Measurements from ENCODE around the gene CCDC82. TPM values are rescaled to one million over a fixed set of nuclear protein-coding genes. Genes with fewer than 3 reads are reported as not detected.

CCDC82 gene
- total RNA-seq, 1 donor from 2014 or later = 28.4 TPM

GRCh38 chr11:96391698-96392307, 2.1 kb upstream of the CCDC82 start:
- H3K36me3 ChIP-seq = no peaks in the 10 kb centered on the region
- intact Hi-C loops (cut with DNase I) = no loop called here
- no peak for ATAC-seq

GRCh38 chr11:96390488-96390792, 728 bp upstream of the CCDC82 start:
- ATAC-seq (peak; percentile 1), DNase-seq (no peak)
- TF ChIP-seq CTCF (IDR thresholded peaks at IDR 0.05) = no peak
- no peaks in the 10 kb centered on the region for H3K9me3 ChIP-seq
- peaks cover 17% of the 10 kb centered on the region for H3K4me1 ChIP-seq
- H3K27me3 ChIP-seq = no peaks in the 10 kb centered on the region
- H3K27ac ChIP-seq = peak overlapping the region; percentile 91
- intact Hi-C loops (cut with DNase I) = no loop called here
- H3K4me3 ChIP-seq = peak overlapping the region; percentile 90
- no peaks in the 10 kb centered on the region for H3K36me3 ChIP-seq

More at GRCh38 chr11:96391698-96392307, 2.1 kb upstream of the CCDC82 start:
- Histone ChIP-seq H3K4me1 (peaks cover 17% of the 10 kb centered on the region), H3K9me3 (no peaks in the 10 kb centered on the region), H3K4me3 (no peak overlapping the region), H3K27me3 (no peaks in the 10 kb centered on the region), H3K27ac (no peak overlapping the region)
- no peak for TF ChIP-seq CTCF (IDR thresholded peaks at IDR 0.05)
- no peak for DNase-seq

GRCh38 chr11:96388891-96389719, 607 bp downstream of the CCDC82 start:
- intact Hi-C loops (cut with DNase I) = no loop called here
- H3K36me3 ChIP-seq = peaks cover 3% of the 10 kb centered on the region
- TF ChIP-seq CTCF (IDR thresholded peaks at IDR 0.05) = no peak
- peak; percentile 58 for ATAC-seq
- H3K4me1 ChIP-seq = peaks cover 17% of the 10 kb centered on the region
- no peak for DNase-seq
- H3K27me3 ChIP-seq = no peaks in the 10 kb centered on the region
- peak overlapping the region; percentile 90 for H3K4me3 ChIP-seq
- peak overlapping the region; percentile 91 for H3K27ac ChIP-seq
- no peaks in the 10 kb centered on the region for H3K9me3 ChIP-seq

GRCh38 chr11:96385187-96385586, 4.5 kb downstream of the CCDC82 start:
- Histone ChIP-seq H3K27ac (no peak overlapping the region), H3K9me3 (no peaks in the 10 kb centered on the region), H3K4me3 (no peak overlapping the region), H3K36me3 (peaks cover 40% of the 10 kb centered on the region), H3K4me1 (peaks cover 10% of the 10 kb centered on the region), H3K27me3 (no peaks in the 10 kb centered on the region)
- DNase-seq (no peak), ATAC-seq (no peak)
- intact Hi-C loops (cut with DNase I) = no loop called here
- no peak for TF ChIP-seq CTCF (IDR thresholded peaks at IDR 0.05)

GRCh38 chr11:96384156-96384555, 5.6 kb downstream of the CCDC82 start:
- H3K9me3 ChIP-seq = no peaks in the 10 kb centered on the region
- TF ChIP-seq CTCF (IDR thresholded peaks at IDR 0.05) = no peak
- no peak overlapping the region for H3K27ac ChIP-seq
- no peak overlapping the region for H3K4me3 ChIP-seq
- DNase-seq (no peak), ATAC-seq (no peak)
- peaks cover 44% of the 10 kb centered on the region for H3K36me3 ChIP-seq
- no peaks in the 10 kb centered on the region for H3K27me3 ChIP-seq
- intact Hi-C loops (cut with DNase I) = no loop called here
- H3K4me1 ChIP-seq = peaks cover 10% of the 10 kb centered on the region
